ENCODE data around the gene MVD. TPM values are rescaled to one million over a fixed set of nuclear protein-coding genes. Genes with fewer than 3 reads are reported as not detected.
A peak's percentile ranks its signal among the peaks of the same experiment; 100 is the strongest.

MVD gene
- total and polyA plus RNA-seq, 2 experiments from 2014 or later: 95.3 to 149 TPM

GRCh38 chr16:88650749-88651275, 12.1 kb downstream of the MVD start, which contains the start of gene CYBA:
Gene CYBA, minus strand, starts transcription at chr16:88651053. Its CDS starts 40 bp downstream, at chr16:88651013.
- H3K4me2 ChIP-seq: peak within 1 kb of the TSS; percentile 98
- Mint-ChIP-seq H3K9me3 (no peaks in the 10 kb centered on the region), H3K4me1 (peaks cover 8% of the 10 kb centered on the region; the same call in 2 of the 3 replicates), H3K27me3 (ENCODE audit: insufficient read depth, low read depth, poor library complexity) (peaks cover 4% of the 10 kb centered on the region), H3K4me3 (peak within 1 kb of the TSS; percentile 87), H3K27ac (peak within 1 kb of the TSS; percentile 44), H3K36me3 (ENCODE audit: low read depth) (peaks cover 17% of the 10 kb centered on the region)
- TF ChIP-seq ZNF331 (CRISPR knock-in tag; IDR thresholded peaks at IDR 0.05; ENCODE audit: low read depth): no peak
- TF ChIP-seq CTCF (conservative IDR thresholded peaks at IDR 0.05; ENCODE audit: low read depth in 2 of 2): no peak
- TF ChIP-seq POLR2AphosphoS5 (IDR thresholded peaks at IDR 0.05; ENCODE audit: low read depth): peak; percentile 96
- TF ChIP-seq EZH2phosphoT487 (IDR thresholded peaks at IDR 0.05; ENCODE audit: unreplicated experiment): no peak
- no peak for TF ChIP-seq STAT1 (IDR thresholded peaks at IDR 0.05; ENCODE audit: unreplicated experiment)
- no peaks in the 10 kb centered on the region; the same call in 1 of the 2 replicates for H3K36me3 ChIP-seq (ENCODE audit: insufficient read depth)
- peaks cover 14% of the 10 kb centered on the region; the same call in 1 of the 2 replicates for H3K79me2 ChIP-seq (replicated peaks; ENCODE audit: insufficient read depth)
- H3K4me1 ChIP-seq (ENCODE audit: insufficient read depth): peaks cover 11% of the 10 kb centered on the region; the same call in 1 of the 2 replicates
- H3K9me2 ChIP-seq (ENCODE audit: insufficient read depth): no peaks in the 10 kb centered on the region
- H3K27ac ChIP-seq (ENCODE audit: low read depth): peak within 1 kb of the TSS; percentile 76; the same call in 1 of the 2 replicates
- H2AFZ ChIP-seq: no peak within 1 kb of the TSS
- peak within 1 kb of the TSS; percentile 96 for H3K4me3 ChIP-seq
- peak; percentile 81 for DNase-seq (ENCODE audit: low spot score)
- peak; percentile 87 for ATAC-seq
- H3F3A ChIP-seq (replicated peaks; ENCODE audit: low read depth): 0 out of 2 replicates have a peak, but pooled peaks cover 4% of the 10 kb centered on the region
- peaks cover 7% of the 10 kb centered on the region; the same call in 1 of the 2 replicates for H4K20me1 ChIP-seq (replicated peaks; ENCODE audit: insufficient read depth)
- no peaks in the 10 kb centered on the region for H3K27me3 ChIP-seq (ENCODE audit: insufficient read depth)

- H3K9me3 Mint-ChIP-seq: no peaks in the 10 kb centered on the region
- H3K27me3 ChIP-seq (ENCODE audit: insufficient read depth): no peaks in the 10 kb centered on the region
- H3K36me3 Mint-ChIP-seq (ENCODE audit: low read depth): peaks cover 18% of the 10 kb centered on the region
- H3K9me2 ChIP-seq (ENCODE audit: insufficient read depth): no peaks in the 10 kb centered on the region
- peaks cover 11% of the 10 kb centered on the region; the same call in 1 of the 2 replicates for H3K4me1 ChIP-seq (ENCODE audit: insufficient read depth)
- no peaks in the 10 kb centered on the region; the same call in 1 of the 2 replicates for H3K36me3 ChIP-seq (ENCODE audit: insufficient read depth)
- peak overlapping the region; percentile 98 for H3K4me2 ChIP-seq
- peaks cover 14% of the 10 kb centered on the region; the same call in 1 of the 2 replicates for H3K79me2 ChIP-seq (replicated peaks; ENCODE audit: insufficient read depth)
- H3K4me3 Mint-ChIP-seq: peak overlapping the region; percentile 87
- H3K27ac Mint-ChIP-seq: peak overlapping the region; percentile 44
- H3K4me3 ChIP-seq: peak overlapping the region; percentile 96
- H3K4me1 Mint-ChIP-seq: peaks cover 8% of the 10 kb centered on the region; the same call in 2 of the 3 replicates
- DNase-seq (ENCODE audit: low spot score) (peak; percentile 64), ATAC-seq (peak; percentile 35)
- peak overlapping the region; percentile 45; the same call in 1 of the 2 replicates for H3K27ac ChIP-seq (ENCODE audit: low read depth)
- TF ChIP-seq EZH2phosphoT487 (IDR thresholded peaks at IDR 0.05; ENCODE audit: unreplicated experiment) (no peak), ETS1 (IDR thresholded peaks at IDR 0.05) (no peak), CTCF (conservative IDR thresholded peaks at IDR 0.05; ENCODE audit: low read depth in 2 of 2) (no peak), EZH2 (IDR thresholded peaks at IDR 0.05; ENCODE audit: low read depth, unreplicated experiment) (no peak)
- peaks cover 5% of the 10 kb centered on the region for H3K27me3 Mint-ChIP-seq (ENCODE audit: insufficient read depth, low read depth, poor library complexity)
- no peak overlapping the region for H2AFZ ChIP-seq
- H3F3A ChIP-seq (replicated peaks; ENCODE audit: low read depth): 0 out of 2 replicates have a peak, but pooled peaks cover 4% of the 10 kb centered on the region
- peaks cover 7% of the 10 kb centered on the region; the same call in 1 of the 2 replicates for H4K20me1 ChIP-seq (replicated peaks; ENCODE audit: insufficient read depth)
Measured at GRCh38 chr16:88649924-88650748, 12.8 kb downstream of the MVD start.

All from GM23338 (cell line).